Activated T-cell treated with anti-CD3 and anti-CD28 coated beads for 48 hours (primary cell): Measurements from ENCODE around the gene FYCO1.
"Not testable (repeated sequence)": the region's sequence is repeated elsewhere in the genome, so short reads cannot be mapped to it uniquely, and the experiment has no call there.

Experiments
- DNase-seq: peaks from one replicate; pipeline ENCODE4 v3.0.0-alpha.2; 2020; ENCODE audit warnings: low read depth

Gene FYCO1

DNA sequence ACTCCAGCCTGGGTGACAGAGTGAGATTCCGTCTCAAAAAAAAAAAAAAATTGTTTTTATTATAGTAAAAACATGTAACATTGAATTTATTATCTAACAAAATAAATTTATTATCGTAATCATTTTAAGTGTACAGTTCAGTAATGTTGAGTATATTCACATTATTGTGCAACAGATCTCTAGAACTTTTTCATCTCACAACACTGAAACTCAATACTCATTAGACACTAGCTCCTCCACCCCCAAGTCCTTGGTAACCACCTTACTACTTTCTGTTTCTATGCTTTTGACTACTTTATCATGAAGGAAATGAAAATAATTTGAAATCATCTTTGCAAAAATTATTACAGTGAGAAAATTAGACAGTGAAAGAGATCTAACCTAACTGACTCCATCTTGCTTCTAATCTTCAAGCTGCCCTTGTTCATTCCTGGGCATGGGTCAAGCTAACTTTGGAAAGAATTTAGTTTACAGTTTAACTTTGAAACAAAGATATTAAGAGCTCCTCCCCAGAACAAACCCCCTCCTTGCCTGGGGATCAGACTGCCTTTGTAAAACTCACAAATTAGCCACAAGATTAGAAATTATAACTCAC is 15.0 kb upstream of the FYCO1 start:
- DNase-seq, result no peak

DNA sequence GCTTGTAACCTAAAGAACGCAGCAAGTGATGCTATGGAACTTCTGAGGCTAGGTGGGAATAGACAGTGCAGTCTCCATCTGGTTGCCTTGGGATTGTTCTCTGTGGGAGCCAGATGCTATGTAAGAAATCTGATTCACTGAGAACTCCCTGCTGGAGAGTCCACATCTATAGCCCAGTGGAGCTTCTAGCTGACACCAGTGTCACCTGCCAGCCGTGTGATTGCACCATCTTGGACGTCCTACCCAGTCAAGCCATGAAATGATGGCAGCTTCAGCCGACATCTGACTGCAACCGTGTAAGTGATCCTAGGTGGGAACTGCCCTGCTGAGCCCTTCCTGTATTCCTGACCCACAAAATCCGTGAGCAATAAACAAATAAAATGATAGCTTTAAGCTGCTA is 12.4 kb upstream of the FYCO1 start:
- DNase-seq, result no peak

DNA sequence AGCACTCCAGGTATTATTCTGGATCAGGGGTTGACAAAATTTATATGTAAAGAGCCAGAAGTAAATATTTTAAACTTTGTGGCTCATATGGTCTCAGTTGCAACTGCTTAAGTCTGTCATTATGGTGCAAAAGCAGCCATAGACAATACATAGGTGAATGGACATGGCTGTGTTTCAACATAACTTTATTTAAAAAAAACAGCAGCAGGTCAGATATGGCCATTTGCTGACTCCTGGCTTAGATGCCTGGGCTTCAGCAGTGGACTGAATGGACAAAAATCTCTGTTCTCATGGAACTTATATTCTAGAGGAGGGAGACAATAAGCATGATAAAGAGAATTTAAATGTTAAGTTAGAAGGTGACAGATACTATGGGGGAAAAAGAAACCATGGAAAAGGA is 11.7 kb upstream of the FYCO1 start:
- no peak for DNase-seq

DNA sequence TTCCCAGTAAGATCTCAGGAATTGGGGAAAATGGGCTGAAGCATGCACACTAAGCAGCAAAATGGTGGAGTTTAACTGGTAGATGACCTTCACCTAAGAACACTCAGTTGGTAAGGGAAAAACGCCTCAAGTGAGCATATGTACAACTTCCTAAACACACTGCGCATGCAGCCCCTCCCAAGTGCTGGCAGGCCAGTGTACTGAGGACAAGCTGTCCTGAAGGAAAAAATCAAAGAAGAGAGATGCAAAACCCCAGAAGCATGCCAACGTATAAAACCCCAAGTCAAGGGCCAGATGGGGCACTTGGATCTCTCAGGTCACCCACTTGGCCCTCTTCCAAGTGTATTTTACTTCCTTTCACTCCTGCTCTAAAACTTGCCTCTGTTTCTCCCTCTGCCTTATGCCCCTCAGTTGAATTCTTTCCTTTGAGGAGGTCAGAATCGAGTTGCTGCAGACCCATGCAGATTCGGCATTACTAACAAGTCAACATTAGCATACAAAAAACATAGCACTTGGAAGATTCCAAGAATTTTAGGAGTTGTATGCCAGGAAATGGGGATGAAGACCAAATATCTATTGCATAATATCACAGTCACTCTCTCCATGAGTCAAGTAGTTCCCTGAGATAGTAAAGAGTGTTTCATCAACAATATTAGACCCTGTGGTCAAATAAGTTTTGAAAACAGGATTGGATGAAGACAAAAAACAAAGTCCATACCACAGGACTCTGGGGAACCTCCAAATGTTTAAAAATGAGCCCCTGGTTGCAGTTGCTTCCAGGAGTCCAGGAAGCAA is 10.8 kb upstream of the FYCO1 start:
- DNase-seq, result no peak

- DNase-seq, result not testable (repeated sequence)
These were observed 8.1 kb upstream of the FYCO1 start for GRCh38 chr3:46003706-46004105.

GRCh38 chr3:46001178-46001577 is 5.6 kb upstream of the FYCO1 start:
- DNase-seq, result no peak

DNA sequence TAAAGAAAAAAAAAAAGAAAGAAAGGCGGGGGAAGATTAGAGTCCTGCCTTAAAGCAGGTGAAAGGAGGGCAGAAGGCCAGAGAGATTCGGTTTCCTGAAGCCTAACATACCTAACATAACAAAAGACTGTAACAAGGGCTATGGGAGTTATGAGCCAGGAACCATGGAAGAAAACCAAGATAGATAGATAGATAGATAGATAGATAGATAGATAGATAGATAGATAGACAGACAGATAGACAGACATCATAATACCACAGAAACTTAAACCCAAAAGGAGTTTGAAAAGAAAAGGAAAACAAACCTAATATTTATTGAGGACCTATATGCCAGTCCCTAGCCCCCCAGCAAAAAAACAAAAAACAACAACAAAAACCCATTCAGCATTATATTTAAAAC is 2.3 kb upstream of the FYCO1 start:
- no peak for DNase-seq

DNA sequence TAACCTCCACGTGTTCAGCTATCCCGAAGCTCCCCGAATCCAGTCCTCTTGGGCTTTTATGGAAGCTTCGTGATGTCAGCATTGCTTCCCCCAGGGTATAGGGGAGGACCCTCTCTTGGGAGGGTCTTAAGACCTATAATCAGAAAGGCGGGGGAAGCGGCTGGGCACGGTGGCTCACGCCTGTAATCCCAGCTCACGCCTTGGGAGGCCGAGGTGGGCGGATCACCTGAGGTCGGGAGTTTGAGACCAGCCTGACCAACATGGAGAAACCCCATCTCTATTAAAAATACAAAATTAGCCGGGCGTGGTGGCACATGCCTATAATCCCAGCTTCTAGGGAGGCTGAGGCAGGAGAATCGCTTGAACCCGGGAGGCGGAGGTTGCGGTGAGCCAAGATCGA is 1.9 kb upstream of the FYCO1 start:
- not testable (repeated sequence) for DNase-seq

DNA sequence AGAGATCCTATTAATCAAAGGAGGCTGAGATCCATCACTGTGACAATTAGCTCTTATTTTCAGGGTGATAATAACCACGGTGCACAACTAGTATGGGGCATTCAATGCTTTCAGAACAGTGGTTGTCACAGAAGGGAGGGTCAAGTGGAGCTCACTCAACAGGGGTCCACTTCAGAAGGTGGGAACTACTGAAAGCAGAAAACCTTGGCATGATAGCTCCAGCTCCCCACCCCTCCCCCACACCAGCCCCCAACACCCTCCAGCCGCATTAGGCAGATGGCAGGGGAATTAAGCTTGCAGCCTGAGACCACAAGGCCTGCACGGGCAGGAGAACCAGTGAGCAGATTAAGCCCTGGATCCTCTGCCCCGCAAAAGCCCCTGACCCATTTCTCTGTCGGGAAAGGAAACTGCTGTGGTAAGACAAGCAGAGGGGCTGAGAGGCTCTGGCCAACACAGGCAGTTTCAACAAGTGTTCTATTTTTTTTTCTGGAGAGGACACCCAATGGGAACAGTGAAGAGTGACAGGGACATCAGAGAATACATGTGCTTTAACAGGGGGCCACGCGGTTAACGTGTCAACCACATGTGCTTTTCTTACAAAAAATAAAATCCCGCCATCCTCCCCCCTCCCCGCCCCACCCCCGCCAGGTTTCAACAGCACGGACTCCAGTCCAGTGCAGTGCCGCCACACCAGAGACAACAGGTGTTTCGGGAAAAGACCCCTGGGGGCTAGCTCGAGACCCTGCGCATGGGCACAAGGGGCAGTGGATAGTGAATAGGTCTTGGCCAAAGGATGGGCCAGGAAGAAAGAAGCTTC is 997 bp downstream of the FYCO1 start:
- DNase-seq, result peak; percentile 14

GRCh38 chr3:45993421-45994027 is 2.1 kb downstream of the FYCO1 start:
- DNase-seq, result no peak

DNA sequence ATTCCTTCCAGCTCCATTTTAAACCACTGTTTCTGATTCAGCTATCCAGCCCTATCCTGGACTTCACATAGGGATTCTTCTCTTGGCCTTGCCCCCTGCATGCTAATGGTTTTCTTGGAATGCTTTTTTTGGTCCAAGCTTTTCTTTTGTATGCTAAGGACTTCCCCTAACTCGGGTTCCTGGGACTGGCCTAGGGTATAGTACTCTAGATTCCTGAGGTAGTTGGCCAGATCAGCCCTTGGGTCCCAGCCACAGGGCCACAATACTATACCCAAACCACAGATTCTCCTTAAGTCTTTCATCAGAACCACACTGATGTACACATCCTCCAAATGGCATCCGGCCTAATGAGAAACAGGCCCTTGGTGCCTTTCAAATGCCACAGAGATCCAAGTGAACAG is 2.8 kb downstream of the FYCO1 start:
- no peak for DNase-seq

DNA sequence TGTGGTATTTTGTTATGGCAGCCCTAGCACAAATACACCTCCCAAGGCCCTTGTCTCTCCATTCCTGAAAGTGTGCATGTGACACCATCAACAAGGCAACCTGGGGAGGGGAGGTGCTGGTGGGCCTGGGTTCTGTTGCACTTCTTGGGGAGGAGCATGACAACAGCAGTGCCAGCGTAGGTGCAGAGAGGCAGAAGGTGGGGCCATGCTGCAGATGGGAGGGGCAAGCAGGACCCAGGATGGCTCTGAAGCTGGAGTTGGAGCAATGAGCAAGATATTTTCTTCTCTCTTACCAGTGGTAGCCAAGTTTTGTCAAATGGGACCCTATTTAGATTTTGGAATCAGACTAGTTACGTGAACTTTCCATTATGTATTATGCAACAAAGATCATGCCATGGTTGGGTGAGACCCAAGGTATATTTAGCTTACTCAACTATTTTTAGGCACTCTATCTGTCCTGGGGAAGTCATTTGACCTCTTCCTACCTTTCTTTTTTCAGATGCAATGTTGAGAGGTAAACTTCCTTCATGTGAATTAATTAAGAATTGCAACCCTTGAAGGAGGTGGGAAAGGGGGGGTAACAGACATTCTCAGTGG is 3.4 kb downstream of the FYCO1 start:
- no peak for DNase-seq

DNA sequence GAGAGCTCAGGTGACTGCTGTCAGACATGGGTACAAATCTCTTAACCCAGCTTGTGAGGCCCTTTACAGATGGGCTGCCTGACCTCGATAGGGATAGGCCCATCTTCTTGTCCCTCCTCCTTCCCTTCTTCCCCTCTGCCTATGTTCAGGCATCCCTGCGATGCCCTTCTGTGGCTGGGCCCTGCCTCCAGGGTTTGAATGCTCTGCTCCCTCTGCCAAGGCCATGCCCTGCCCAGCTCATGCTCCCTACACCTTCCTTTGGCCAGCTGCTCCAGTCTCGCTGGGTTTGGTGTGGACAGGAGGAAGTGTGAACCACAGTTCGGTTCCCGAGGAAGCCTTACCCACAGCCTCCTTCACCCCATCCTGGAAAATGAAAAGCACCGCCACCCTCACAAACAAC is 4.3 kb downstream of the FYCO1 start:
- no peak for DNase-seq

GRCh38 chr3:45990181-45990580 is 5.4 kb downstream of the FYCO1 start:
- no peak for DNase-seq

GRCh38 chr3:45988804-45989203 is 6.8 kb downstream of the FYCO1 start:
- DNase-seq, result no peak

DNA sequence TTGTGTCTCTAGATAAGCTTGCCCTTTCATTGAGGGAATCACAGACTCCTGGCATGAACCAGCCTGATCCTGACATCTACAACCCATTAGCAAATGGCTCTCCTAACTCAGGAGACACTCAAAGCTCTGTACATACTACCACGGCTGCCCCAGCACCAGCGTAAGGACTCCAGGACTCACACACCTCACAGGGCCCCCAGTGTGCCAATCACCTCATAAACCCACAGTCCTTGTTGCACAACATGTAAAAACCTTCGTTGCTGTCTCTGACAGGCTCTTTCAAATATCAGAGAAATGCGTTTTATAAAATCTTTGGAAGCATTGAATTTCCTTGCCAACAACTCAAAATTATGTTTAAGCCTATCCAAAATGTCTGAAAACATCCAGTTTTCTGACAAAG is 7.3 kb downstream of the FYCO1 start:
- no peak for DNase-seq

DNA sequence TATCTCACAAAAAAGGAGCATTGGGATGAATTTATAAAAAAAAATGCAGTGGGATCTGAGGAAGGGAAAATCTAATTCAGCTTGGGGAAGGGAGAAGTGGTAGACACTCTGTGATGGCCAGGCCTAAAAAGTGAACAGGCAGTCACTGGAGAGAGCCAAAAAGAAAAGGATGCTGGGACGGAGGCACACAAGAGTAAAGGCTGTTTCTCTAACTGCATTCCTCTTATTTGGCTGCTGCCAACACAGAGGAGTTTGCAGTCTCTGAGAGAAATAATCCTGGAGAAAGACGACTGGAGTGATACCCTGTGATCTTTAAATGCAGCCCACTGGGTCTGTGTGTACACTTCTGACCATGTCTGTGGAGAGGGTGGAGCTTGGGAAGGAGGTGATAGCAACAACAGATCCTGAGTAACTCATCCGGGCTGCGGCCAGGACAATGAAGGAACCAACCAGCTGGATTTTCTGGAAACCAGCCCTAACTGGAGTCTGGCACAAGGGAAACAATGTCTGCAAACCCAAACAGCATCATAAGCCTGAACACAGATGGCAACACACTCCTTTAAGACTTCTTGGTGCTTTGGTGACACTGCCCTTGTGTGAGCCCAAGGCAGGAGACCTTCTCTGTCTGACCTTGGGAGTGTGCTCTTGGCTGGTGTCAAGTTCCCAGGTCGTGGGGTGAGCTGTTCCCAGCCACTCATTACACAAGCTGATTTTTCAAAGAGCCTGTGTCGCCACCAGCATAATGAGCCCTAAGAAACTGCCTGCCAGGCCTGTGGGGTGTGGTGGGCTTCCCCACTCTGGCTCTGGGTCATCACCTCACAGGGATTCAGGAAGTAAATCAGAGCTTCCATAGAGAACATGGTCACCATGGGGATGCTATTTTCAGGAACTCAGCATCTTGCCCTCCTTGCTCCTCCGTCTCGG is 8.0 kb downstream of the FYCO1 start:
- no peak for DNase-seq

GRCh38 chr3:45986303-45986982 is 9.2 kb downstream of the FYCO1 start:
- DNase-seq, result no peak

DNA sequence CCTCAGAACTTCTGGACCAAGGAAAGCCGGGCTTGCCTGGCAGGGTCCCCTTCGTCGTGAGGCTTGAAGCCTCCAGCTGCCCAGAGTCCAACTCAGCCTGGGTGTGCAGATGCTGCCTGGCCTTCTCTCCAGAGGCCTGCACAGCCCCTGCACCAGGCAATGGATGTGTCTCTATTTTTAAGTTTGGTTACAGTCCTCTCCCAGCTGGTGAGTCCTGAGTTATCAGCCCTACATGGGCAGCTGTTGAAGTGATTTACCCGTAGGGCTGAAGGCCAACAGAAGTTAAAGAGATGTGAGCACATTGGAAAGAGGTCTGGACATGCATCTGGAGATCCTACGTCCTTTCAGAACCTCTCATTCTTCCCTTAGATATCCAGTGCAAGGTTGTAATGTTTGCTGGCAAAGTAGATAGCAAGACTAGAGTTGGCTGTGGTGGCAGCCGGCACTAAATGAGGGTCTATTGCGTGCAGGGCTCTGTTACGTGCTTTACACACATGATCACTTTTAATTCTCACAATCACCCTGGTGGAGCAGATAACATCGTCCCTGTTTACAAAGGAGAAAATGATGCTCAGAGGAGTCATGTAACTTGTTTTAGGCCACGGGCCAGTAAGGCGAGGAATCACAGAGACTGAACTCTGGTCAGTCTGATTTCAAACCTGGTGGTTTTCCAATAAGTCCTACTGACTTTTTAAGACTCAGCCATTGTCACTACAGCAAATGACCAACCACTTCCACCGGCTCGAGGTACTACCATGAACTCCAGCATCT is 9.9 kb downstream of the FYCO1 start:
- no peak for DNase-seq
